GM12878 (cell line): Measurements from ENCODE around the gene CHIC2. TPM values are rescaled to one million over a fixed set of nuclear protein-coding genes. Genes with fewer than 3 reads are reported as not detected.
A peak's percentile ranks its signal among the peaks of the same experiment; 100 is the strongest.

ENCODE experiments used
- ATAC-seq: fragments of 200-7000 bp; cut with Tn5 transposase; 3 replicates; pipeline ENCODE4 v1.9.1; 2020; ENCODE audit warnings: mild to moderate bottlenecking, moderate library complexity
- BruUV-seq: library from RNA; stranded (reverse); fragments of 400-500 nt; replicated peaks from 2 replicates; lab custom pipeline; 2021; lab: Mats Ljungman, UMichigan
- CTCF ChIA-PET: fragments of 300-600 bp; sonication (Branson Sonifier 250); formaldehyde crosslinking; extraction: SDS; loops from one replicate; lab custom pipeline; 2021; ENCODE audit warnings: inconsistent platforms; lab: Yijun Ruan, JAX
- POLR2A ChIA-PET: fragments of 350-600 bp; formaldehyde crosslinking; extraction: SDS; loops from one replicate; lab custom pipeline; 2021; ENCODE audit warnings: inconsistent platforms; lab: Charles Lee
- RAD21 ChIA-PET: fragments of 300-600 bp; sonication (Branson Sonifier 250); formaldehyde crosslinking; loops from one replicate; lab custom pipeline; 2023; ENCODE audit warnings: antibody characterized with exemption; ENCODE audit not compliant: unreplicated experiment; lab: Charles Lee
- SMC1A ChIA-PET: fragments of 300-600 bp; sonication (Branson Sonifier 250); formaldehyde crosslinking; loops from one replicate; lab custom pipeline; 2023; ENCODE audit not compliant: unreplicated experiment, uncharacterized antibody; lab: Charles Lee
- DNase-seq: peaks from one replicate; pipeline ENCODE4 v3.0.0-alpha.2; 2011; ENCODE audit warnings: low read depth, low spot score
- FAIRE-seq: peaks from 3 replicates; lab custom pipeline; 2011; peaks lifted over from hg19 to GRCh38; lab: Jason Lieb, UNC
- H2AFZ ChIP-seq: 2 replicates; pipeline ENCODE4 v1.6.0; 2011; ENCODE audit warnings: low read depth, low read length, control low read depth; ENCODE audit not compliant: control insufficient read depth
- H3K27ac ChIP-seq: 2 replicates; pipeline ENCODE4 v1.5.1; 2011; ENCODE audit warnings: control low read depth; ENCODE audit not compliant: control insufficient read depth, insufficient read depth
- H3K27me3 ChIP-seq, 2 experiments: replicated peaks in 1 of 2; 2 replicates each; pipeline versions ENCODE4 v1.6.0 to v1.6.1; 2011; ENCODE audit warnings: low read length in 1 of 2; ENCODE audit not compliant: control insufficient read depth in 2 of 2, insufficient read depth in 2 of 2
- H3K36me3 ChIP-seq, 2 experiments: 2 replicates each; pipeline ENCODE4 v1.5.1; 2011; ENCODE audit warnings: low read length in 1 of 2; ENCODE audit not compliant: control insufficient read depth in 2 of 2, insufficient read depth in 2 of 2
- H3K4me1 ChIP-seq: 2 replicates; pipeline ENCODE4 v1.6.1; 2011; ENCODE audit warnings: mild to moderate bottlenecking, low read length, moderate library complexity, mixed read lengths; ENCODE audit not compliant: control insufficient read depth, insufficient read depth
- H3K4me2 ChIP-seq: 2 replicates; pipeline ENCODE4 v1.6.0; 2011; ENCODE audit warnings: control low read depth; ENCODE audit not compliant: control insufficient read depth, insufficient read depth
- H3K4me3 ChIP-seq: fragments of 200-600 bp; sonication (generic); 2 replicates; pipeline ENCODE4 v1.5.1; 2016
- H3K79me2 ChIP-seq: 2 replicates; pipeline ENCODE4 v1.6.0; 2011; ENCODE audit warnings: low read length; ENCODE audit not compliant: control insufficient read depth, insufficient read depth
- H3K9ac ChIP-seq: 2 replicates; pipeline ENCODE4 v1.8.0; 2011; ENCODE audit warnings: low read length, control low read depth, mixed read lengths; ENCODE audit not compliant: control insufficient read depth, insufficient read depth
- H3K9me3 ChIP-seq: replicated peaks from 3 replicates; pipeline ENCODE4 v1.5.1; 2011; ENCODE audit warnings: mild to moderate bottlenecking, low read length; ENCODE audit not compliant: control insufficient read depth, insufficient read depth
- H4K20me1 ChIP-seq: 2 replicates; pipeline ENCODE4 v1.6.0; 2011; ENCODE audit not compliant: control insufficient read depth, insufficient read depth
- BHLHE40 ChIP-seq, 2 experiments: fragments of 450-650 bp in 1 of 2; IDR thresholded peaks; 2 replicates each; pipeline ENCODE4 v1.6.1; 2011 to 2017; ENCODE audit warnings: low read depth in 2 of 2, borderline replicate concordance in 1 of 2, improper control_type of control experiment in 1 of 2, low read length in 1 of 2, mild to moderate bottlenecking in 1 of 2
- ESRRA ChIP-seq: IDR thresholded peaks from 2 replicates; pipeline ENCODE4 v1.6.1; 2012; ENCODE audit warnings: mild to moderate bottlenecking, low read length, improper control_type of control experiment
- WGBS: methylation state at CpG from one replicate; pipeline ENCODE4 v1.1.6; 2016; ENCODE audit warnings: low lambda C conversion rate; ENCODE audit not compliant: insufficient replicate concordance, insufficient coverage; ENCODE audit errors: missing lambda C conversion rate; 5-methylcytosine and 5-hydroxymethylcytosine counted together
- in situ Hi-C: fragments of 300-500 bp; cut with MboI; formaldehyde crosslinking; loops from 9 replicates; pipeline ENCODE4 v1.14.3; 2018; ENCODE audit warnings: mixed read lengths
- intact Hi-C: fragments of 100-400 bp; cut with micrococcal nuclease; formaldehyde crosslinking; loops from one replicate; pipeline ENCODE4 v1.14.2; 2022; ENCODE audit not compliant: unreplicated experiment
- polyA plus RNA-seq, 11 experiments: library from polyadenylated mRNA; depleted of rRNA in 4 of 11; unstranded in 6 of 11; stranded (reverse) in 5 of 11; fragments of >200 nt; fragmentation: Nextera tagmentation in 4 of 11; fragmentation: Illumina TruSeq in 1 of 11; extraction: Ambion mirVana in 4 of 11; extraction: Trizol in 1 of 11; gene quantifications; 1 replicate in 1 of 11; 2 replicates in 10 of 11; pipeline versions ENCODE4 v1.2.1 to v1.2.3, GENCODE V29; 2011 to 2016; ENCODE audit warnings: inconsistent platforms in 2 of 11, missing spikeins in 2 of 11, low read depth in 1 of 11
- total RNA-seq, 4 experiments: library from RNA; depleted of rRNA in 3 of 4; stranded (reverse); fragments of >200 nt in 3 of 4; fragmentation: Illumina TruSeq in 1 of 4; extraction: Trizol in 1 of 4; gene quantifications; 2 replicates each; pipeline versions ENCODE4 v1.2.1 to v1.2.3, GENCODE V29; 2013 to 2021
- TF ChIP-seq, protein P1 (sequence below): fragments of 450-650 bp; IDR thresholded peaks from 2 replicates; pipeline ENCODE4 v1.6.1; 2016; ENCODE audit warnings: mild to moderate bottlenecking
- TF ChIP-seq, protein P2 (sequence below): IDR thresholded peaks from 2 replicates; pipeline ENCODE4 v1.6.1; 2012; ENCODE audit warnings: low read length, inconsistent platforms

The CHIC2 gene
- total and polyA plus RNA-seq, 10 of the 15 experiments (the other 5 are each of a cell fraction or from before 2014, with no cell fraction given): 0.80 to 24.4 (median 12.2) TPM

DNA sequence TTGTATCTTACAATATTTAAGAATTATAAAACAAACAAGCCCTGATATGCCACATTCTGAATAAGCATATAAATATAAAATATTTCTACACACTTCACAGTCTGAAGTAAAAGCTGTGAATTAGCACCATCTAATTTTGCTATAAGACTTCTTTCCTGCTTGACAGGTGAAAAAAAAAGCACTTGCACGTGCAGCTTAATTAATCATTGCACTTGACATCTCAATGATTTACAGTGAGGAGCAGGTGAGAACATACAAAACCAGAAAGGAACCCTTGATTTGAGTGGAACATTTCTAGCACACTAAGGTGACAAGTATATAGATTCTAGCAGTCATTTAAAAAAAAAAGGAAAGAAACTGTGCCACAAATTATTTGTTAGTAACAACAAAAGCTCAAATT lies 47.9 kb downstream of the CHIC2 start:
- no peak overlapping the region for H2AFZ ChIP-seq
- DNase-seq: no peak
- RAD21 ChIA-PET: interaction anchor here (0.6 to 1.0 kb wide), 3 partner anchors 41 to 75 kb away, joined by 3 read pairs; no protein-coding TSS in a partner anchor
- BruUV-seq: no TSS peak
- no peak overlapping the region for H3K9ac ChIP-seq
- SMC1A ChIA-PET: interaction anchor here (0.6 to 1.3 kb wide), 10 partner anchors 24 to 200 kb away, joined by 3 to 6 read pairs (median 3); no protein-coding TSS in a partner anchor
- no peak overlapping the region for H3K27ac ChIP-seq
- no peaks in the 10 kb centered on the region for H4K20me1 ChIP-seq
- no peaks in the 10 kb centered on the region for H3K4me1 ChIP-seq
- in situ Hi-C loops: no loop called here
- CTCF ChIA-PET: interaction anchor here (0.6 to 1.7 kb wide), 4 partner anchors 15 to 474 kb away, joined by 3 to 5 read pairs (median 4); no protein-coding TSS in a partner anchor
- no peaks in the 10 kb centered on the region for H3K9me3 ChIP-seq
- ATAC-seq: no peak
- no peaks in the 10 kb centered on the region for H3K27me3 ChIP-seq
- 93% methylated on average over 1 of the region's 1 CpG for WGBS
- POLR2A ChIA-PET: interaction anchor here (0.6 kb wide), 1 partner anchor 37 kb away, joined by 7 read pairs; no protein-coding TSS in a partner anchor
- FAIRE-seq: no peak
- H3K79me2 ChIP-seq: no peaks in the 10 kb centered on the region
- H3K4me3 ChIP-seq: no peak overlapping the region
- TF ChIP-seq, protein P1, sequence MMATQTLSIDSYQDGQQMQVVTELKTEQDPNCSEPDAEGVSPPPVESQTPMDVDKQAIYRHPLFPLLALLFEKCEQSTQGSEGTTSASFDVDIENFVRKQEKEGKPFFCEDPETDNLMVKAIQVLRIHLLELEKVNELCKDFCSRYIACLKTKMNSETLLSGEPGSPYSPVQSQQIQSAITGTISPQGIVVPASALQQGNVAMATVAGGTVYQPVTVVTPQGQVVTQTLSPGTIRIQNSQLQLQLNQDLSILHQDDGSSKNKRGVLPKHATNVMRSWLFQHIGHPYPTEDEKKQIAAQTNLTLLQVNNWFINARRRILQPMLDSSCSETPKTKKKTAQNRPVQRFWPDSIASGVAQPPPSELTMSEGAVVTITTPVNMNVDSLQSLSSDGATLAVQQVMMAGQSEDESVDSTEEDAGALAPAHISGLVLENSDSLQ: peak; percentile 39; the same call in 1 of the 2 replicates
- peak; percentile 81 to 86; a peak in 3 of 4 replicates for TF ChIP-seq BHLHE40 (IDR thresholded peaks at IDR 0.05; ENCODE audit: borderline replicate concordance in 1 of 2, low read depth in 2 of 2, low read length in 1 of 2)
- no peak for TF ChIP-seq ESRRA
- TF ChIP-seq, protein P2, sequence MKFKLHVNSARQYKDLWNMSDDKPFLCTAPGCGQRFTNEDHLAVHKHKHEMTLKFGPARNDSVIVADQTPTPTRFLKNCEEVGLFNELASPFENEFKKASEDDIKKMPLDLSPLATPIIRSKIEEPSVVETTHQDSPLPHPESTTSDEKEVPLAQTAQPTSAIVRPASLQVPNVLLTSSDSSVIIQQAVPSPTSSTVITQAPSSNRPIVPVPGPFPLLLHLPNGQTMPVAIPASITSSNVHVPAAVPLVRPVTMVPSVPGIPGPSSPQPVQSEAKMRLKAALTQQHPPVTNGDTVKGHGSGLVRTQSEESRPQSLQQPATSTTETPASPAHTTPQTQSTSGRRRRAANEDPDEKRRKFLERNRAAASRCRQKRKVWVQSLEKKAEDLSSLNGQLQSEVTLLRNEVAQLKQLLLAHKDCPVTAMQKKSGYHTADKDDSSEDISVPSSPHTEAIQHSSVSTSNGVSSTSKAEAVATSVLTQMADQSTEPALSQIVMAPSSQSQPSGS: no peak
- no peaks in the 10 kb centered on the region for H3K36me3 ChIP-seq
- intact Hi-C loops: no loop called here
- H3K4me2 ChIP-seq: no peak overlapping the region
